CD14-positive monocyte (primary cell): ENCODE measurements around the gene TICAM2. TPM values are rescaled to one million over a fixed set of nuclear protein-coding genes. Genes with fewer than 3 reads are reported as not detected.
A peak's percentile ranks its signal among the peaks of the same experiment; 100 is the strongest.

Experiments used
- DNase-seq, 3 donors: peaks; one replicate each; pipeline ENCODE4 v3.0.0-alpha.2; 2011 to 2022
- H2AFZ ChIP-seq: 2 replicates; pipeline ENCODE4 v1.6.0; 2012; ENCODE audit warnings: mild to moderate bottlenecking, low read depth, low read length, inconsistent platforms; ENCODE audit not compliant: insufficient read depth, poor library complexity, severe bottlenecking
- H3K27ac ChIP-seq, 2 donors: 1 replicate in 1 of 2; 2 replicates in 1 of 2; pipeline ENCODE4 v1.5.1; 2012 to 2013; ENCODE audit warnings: low read length in 2 of 2, control low read depth in 1 of 2, inconsistent platforms in 1 of 2, low read depth in 1 of 2, mild to moderate bottlenecking in 1 of 2
- H3K27me3 ChIP-seq, 2 donors: one replicate each; pipeline versions ENCODE4 v1.6.0 to v1.6.1; 2011 to 2013; ENCODE audit warnings: low read length in 2 of 2; ENCODE audit not compliant: control insufficient read depth in 2 of 2, insufficient read depth in 2 of 2
- H3K36me3 ChIP-seq, 2 donors: replicated peaks in 1 of 2; 1 replicate in 1 of 2; 2 replicates in 1 of 2; pipeline versions ENCODE4 v1.5.1 to v1.6.1; 2012 to 2013; ENCODE audit warnings: low read length in 2 of 2, control low read depth in 1 of 2, inconsistent platforms in 1 of 2, mild to moderate bottlenecking in 1 of 2; ENCODE audit not compliant: insufficient read depth in 2 of 2, control insufficient read depth in 1 of 2
- H3K4me1 ChIP-seq, 2 donors: 1 replicate in 1 of 2; 2 replicates in 1 of 2; pipeline versions ENCODE4 v1.5.1 to v1.6.1; 2012 to 2013; ENCODE audit warnings: low read length in 2 of 2, control low read depth in 1 of 2, inconsistent platforms in 1 of 2, mild to moderate bottlenecking in 1 of 2, moderate library complexity in 1 of 2; ENCODE audit not compliant: insufficient read depth in 2 of 2, control insufficient read depth in 1 of 2
- H3K4me2 ChIP-seq: replicated peaks from 2 replicates; pipeline ENCODE3; 2012; ENCODE audit warnings: low read length, moderate library complexity, mild to moderate bottlenecking; ENCODE audit not compliant: poor library complexity, severe bottlenecking; ENCODE audit errors: extremely low read depth
- H3K4me3 ChIP-seq, 3 experiments: fragments of 200-600 bp in 1 of 3; sonication (generic) in 1 of 3; replicated peaks in 1 of 3; 1 replicate in 2 of 3; 2 replicates in 1 of 3; pipeline ENCODE4 v1.5.1; 2011 to 2013; ENCODE audit warnings: low read length in 3 of 3, mild to moderate bottlenecking in 3 of 3, control low read depth in 2 of 3, low read depth in 2 of 3, inconsistent platforms in 1 of 3, moderate library complexity in 1 of 3
- H3K79me2 ChIP-seq: 2 replicates; pipeline ENCODE4 v1.6.0; 2012; ENCODE audit warnings: mild to moderate bottlenecking, control low read depth, inconsistent platforms, low read length, moderate library complexity; ENCODE audit not compliant: insufficient read depth
- H3K9ac ChIP-seq: 2 replicates; pipeline ENCODE4 v1.6.0; 2017; ENCODE audit warnings: low read length, mild to moderate bottlenecking; ENCODE audit not compliant: insufficient read depth, poor library complexity, severe bottlenecking
- H3K9me3 ChIP-seq, 2 donors: replicated peaks in 1 of 2; 1 replicate in 1 of 2; 2 replicates in 1 of 2; pipeline versions ENCODE4 v1.5.1 to v1.6.1; 2012 to 2013; ENCODE audit warnings: low read length in 2 of 2, control low read depth in 1 of 2; ENCODE audit not compliant: control insufficient read depth in 1 of 2, insufficient read depth in 1 of 2
- H4K20me1 ChIP-seq: 2 replicates; pipeline ENCODE4 v1.6.0; 2012; ENCODE audit warnings: mild to moderate bottlenecking, low read length, control low read depth, moderate library complexity; ENCODE audit not compliant: insufficient read depth
- H3K27ac Mint-ChIP-seq, 7 donors: one replicate each; pipeline ENCODE4 v1.8.0; 2020; ENCODE audit warnings: mild to moderate bottlenecking in 7 of 7, mixed read lengths in 7 of 7, moderate library complexity in 6 of 7, inconsistent platforms in 2 of 7
- H3K27me3 Mint-ChIP-seq, 3 donors: one replicate each; pipeline ENCODE4 v1.8.0; 2021 to 2022; ENCODE audit warnings: low read depth in 3 of 3, mild to moderate bottlenecking in 3 of 3, mixed read lengths in 3 of 3, moderate library complexity in 3 of 3, inconsistent platforms in 1 of 3
- H3K36me3 Mint-ChIP-seq, 2 donors: one replicate each; pipeline ENCODE4 v1.8.0; 2020; ENCODE audit warnings: mixed read lengths in 2 of 2, inconsistent platforms in 1 of 2, mild to moderate bottlenecking in 1 of 2
- H3K4me1 Mint-ChIP-seq: one replicate; pipeline ENCODE4 v1.8.0; 2020; ENCODE audit warnings: mild to moderate bottlenecking, mixed read lengths
- H3K4me3 Mint-ChIP-seq, 2 donors: one replicate each; pipeline ENCODE4 v1.8.0; 2020; ENCODE audit warnings: mild to moderate bottlenecking in 2 of 2, mixed read lengths in 2 of 2, moderate library complexity in 1 of 2
- H3K9me3 Mint-ChIP-seq, 7 donors: one replicate each; pipeline ENCODE4 v1.8.0; 2020 to 2022; ENCODE audit warnings: mixed read lengths in 7 of 7, mild to moderate bottlenecking in 6 of 7, moderate library complexity in 6 of 7, inconsistent platforms in 2 of 7
- WGBS: methylation state at CpG from one replicate; pipeline ENCODE4 v1.1.5; 2013; ENCODE audit warnings: missing lambda C conversion rate; ENCODE audit not compliant: insufficient coverage; 5-methylcytosine and 5-hydroxymethylcytosine counted together
- intact Hi-C, 2 donors: fragments of 100-400 bp; cut with micrococcal nuclease; formaldehyde crosslinking; loops; one replicate each; pipeline versions ENCODE4 v1.15.0 to v1.15.1; 2023
- polyA plus RNA-seq, 3 donors: library from polyadenylated mRNA; depleted of rRNA in 1 of 3; unstranded in 2 of 3; stranded (reverse) in 1 of 3; fragments of 300-500 nt in 2 of 3; fragments of >200 nt in 1 of 3; fragmentation: Illumina TruSeq in 2 of 3; gene quantifications; 1 replicate in 2 of 3; 2 replicates in 1 of 3; pipeline ENCODE4 v1.2.3, GENCODE V29; 2012 to 2021
- TF ChIP-seq, protein P1 (sequence below): fragments of 200-600 bp; IDR thresholded peaks from one replicate; pipeline ENCODE4 v1.8.0; 2022; ENCODE audit warnings: antibody characterized with exemption, mild to moderate bottlenecking

TICAM2 gene
- polyA plus RNA-seq, 3 donors, result 3.5 to 25.1 (median 14.6) TPM

DNA sequence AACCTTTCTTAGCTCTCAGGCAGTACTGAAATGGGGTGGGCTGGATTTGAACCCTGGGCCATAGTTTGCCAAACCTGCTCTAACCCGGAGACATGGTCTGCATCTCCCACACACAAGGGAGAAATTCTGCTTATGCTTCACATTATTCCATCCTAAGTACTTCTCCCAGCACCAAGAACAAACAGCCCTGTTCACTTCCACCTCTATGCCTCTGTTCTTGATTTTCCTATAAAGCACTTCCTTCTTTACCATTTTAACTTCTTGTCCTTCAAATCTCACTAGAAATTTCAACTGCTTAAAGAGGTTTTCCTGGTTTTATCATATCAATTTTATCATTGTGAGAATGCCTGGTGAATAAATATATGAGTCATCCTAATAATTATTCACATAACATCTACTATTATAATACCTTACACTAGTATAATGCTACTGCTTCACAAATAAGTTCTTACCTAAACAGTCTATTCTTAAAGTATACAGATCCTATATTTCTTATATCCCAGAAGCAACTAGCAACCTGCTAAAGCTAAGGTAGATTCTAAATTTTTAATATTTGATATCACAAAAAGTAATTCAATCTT, 70.4 kb downstream of the TICAM2 start:
- Histone ChIP-seq H2AFZ (no peak overlapping the region), H3K27me3 (no peaks in the 10 kb centered on the region), H3K4me3 (no peak overlapping the region), H3K36me3 (peaks cover 15 to 70% of the 10 kb centered on the region in 2 donors), H3K9ac (no peak overlapping the region), H4K20me1 (peaks cover 100% of the 10 kb centered on the region), H3K4me1 (peaks cover 2 to 12% of the 10 kb centered on the region in 2 donors), H3K79me2 (peaks cover 100% of the 10 kb centered on the region), H3K4me2 (no peak overlapping the region), H3K27ac (peak overlapping the region in 1 of 2 donors; percentile 60), H3K9me3 (peaks cover 0 to 7% of the 10 kb centered on the region in 2 donors)
- TF ChIP-seq, protein P1, sequence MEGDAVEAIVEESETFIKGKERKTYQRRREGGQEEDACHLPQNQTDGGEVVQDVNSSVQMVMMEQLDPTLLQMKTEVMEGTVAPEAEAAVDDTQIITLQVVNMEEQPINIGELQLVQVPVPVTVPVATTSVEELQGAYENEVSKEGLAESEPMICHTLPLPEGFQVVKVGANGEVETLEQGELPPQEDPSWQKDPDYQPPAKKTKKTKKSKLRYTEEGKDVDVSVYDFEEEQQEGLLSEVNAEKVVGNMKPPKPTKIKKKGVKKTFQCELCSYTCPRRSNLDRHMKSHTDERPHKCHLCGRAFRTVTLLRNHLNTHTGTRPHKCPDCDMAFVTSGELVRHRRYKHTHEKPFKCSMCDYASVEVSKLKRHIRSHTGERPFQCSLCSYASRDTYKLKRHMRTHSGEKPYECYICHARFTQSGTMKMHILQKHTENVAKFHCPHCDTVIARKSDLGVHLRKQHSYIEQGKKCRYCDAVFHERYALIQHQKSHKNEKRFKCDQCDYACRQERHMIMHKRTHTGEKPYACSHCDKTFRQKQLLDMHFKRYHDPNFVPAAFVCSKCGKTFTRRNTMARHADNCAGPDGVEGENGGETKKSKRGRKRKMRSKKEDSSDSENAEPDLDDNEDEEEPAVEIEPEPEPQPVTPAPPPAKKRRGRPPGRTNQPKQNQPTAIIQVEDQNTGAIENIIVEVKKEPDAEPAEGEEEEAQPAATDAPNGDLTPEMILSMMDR, result no peak
- peaks cover 39% of the 10 kb centered on the region for H3K4me1 Mint-ChIP-seq
- peak overlapping the region in 4 of 7 donors; percentile 22 to 75 (median 51) for H3K27ac Mint-ChIP-seq
- no peaks in the 10 kb centered on the region for H3K27me3 Mint-ChIP-seq
- H3K4me3 Mint-ChIP-seq, result peak overlapping the region in 1 of 2 donors; percentile 28
- WGBS, result 100% methylated on average over 1 of the region's 1 CpG
- intact Hi-C loops, result loop anchor here in 1 of 2 donors (10.0 kb wide), 1 partner anchor 53 kb away; no protein-coding TSS in a partner anchor
- peaks cover 6 to 12% (median 8%) of the 10 kb centered on the region in 7 donors for H3K9me3 Mint-ChIP-seq
- DNase-seq, result no peak
- peaks cover 52 to 64% of the 10 kb centered on the region in 2 donors for H3K36me3 Mint-ChIP-seq

DNA sequence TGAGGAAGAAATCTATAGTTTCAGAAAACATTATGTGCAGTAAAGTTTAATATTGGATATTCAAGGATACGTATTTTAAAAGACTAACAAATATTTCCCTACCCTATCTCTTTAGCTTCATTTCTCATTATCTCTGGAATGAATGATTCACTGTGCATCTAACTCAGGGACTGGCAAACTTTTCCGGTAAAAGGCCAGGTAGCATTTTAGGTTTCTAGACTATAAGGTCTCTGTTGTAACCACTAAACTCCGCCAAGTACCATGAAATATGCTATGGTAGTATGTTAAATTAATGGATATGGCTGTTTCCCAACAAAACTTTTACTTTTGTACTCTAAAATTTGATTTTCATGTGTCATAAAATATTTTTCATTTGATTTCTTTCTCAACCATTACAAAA, 70.9 kb downstream of the TICAM2 start:
- TF ChIP-seq, protein P1, result no peak
- Mint-ChIP-seq H3K4me1 (peaks cover 34% of the 10 kb centered on the region), H3K36me3 (peaks cover 51 to 64% of the 10 kb centered on the region in 2 donors), H3K9me3 (peaks cover 6 to 9% (median 7%) of the 10 kb centered on the region in 7 donors), H3K4me3 (no peak overlapping the region), H3K27me3 (no peaks in the 10 kb centered on the region), H3K27ac (peak overlapping the region in 2 of 7 donors; percentile 62 to 75)
- intact Hi-C loops, result loop anchor here in 1 of 2 donors (10.0 kb wide), 1 partner anchor 53 kb away; no protein-coding TSS in a partner anchor
- Histone ChIP-seq H3K27me3 (no peaks in the 10 kb centered on the region), H3K79me2 (peaks cover 100% of the 10 kb centered on the region), H2AFZ (no peak overlapping the region), H4K20me1 (peaks cover 100% of the 10 kb centered on the region), H3K27ac (peak overlapping the region in 1 of 2 donors; percentile 60), H3K4me2 (no peak overlapping the region), H3K9me3 (peaks cover 0 to 7% of the 10 kb centered on the region in 2 donors), H3K4me1 (peaks cover 2 to 12% of the 10 kb centered on the region in 2 donors), H3K4me3 (no peak overlapping the region), H3K36me3 (peaks cover 20 to 70% of the 10 kb centered on the region in 2 donors), H3K9ac (no peak overlapping the region)
- no CpG with 5 or more reads among the region's 3 CpGs for WGBS
- DNase-seq, result no peak
